ENCODE data around the gene SCN1A.

DNA sequence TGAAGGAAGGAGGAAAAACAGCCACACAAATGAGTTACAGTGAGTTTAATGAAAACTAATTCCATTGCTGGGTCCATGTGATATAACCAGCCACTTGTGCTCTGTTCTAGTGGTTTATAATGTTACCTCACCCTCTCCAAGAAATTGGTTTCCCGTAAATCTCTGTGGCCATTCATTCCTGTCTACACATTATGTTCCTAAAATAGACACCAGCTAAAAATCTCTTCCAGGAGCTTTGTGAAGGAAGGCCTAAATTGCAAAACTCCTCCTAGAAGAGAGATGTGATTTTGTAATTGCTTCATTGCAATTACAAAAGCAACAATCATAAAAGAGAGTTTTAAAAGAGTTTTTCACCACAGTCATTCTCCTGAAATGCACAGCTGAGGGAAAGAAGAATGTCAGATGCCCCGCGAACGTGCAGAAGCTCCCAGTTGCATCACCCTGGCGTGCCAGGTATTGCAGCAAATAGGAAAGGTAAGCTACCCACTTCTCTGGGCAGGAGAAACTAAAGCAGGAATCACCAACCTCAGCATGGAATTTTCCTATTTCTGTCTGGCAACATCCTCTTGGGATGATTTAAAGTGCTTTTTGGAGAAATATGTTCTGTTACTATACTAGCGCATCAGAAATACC lies 1.7 kb downstream of the SCN1A start:
- TF ChIP-seq, protein P1, sequence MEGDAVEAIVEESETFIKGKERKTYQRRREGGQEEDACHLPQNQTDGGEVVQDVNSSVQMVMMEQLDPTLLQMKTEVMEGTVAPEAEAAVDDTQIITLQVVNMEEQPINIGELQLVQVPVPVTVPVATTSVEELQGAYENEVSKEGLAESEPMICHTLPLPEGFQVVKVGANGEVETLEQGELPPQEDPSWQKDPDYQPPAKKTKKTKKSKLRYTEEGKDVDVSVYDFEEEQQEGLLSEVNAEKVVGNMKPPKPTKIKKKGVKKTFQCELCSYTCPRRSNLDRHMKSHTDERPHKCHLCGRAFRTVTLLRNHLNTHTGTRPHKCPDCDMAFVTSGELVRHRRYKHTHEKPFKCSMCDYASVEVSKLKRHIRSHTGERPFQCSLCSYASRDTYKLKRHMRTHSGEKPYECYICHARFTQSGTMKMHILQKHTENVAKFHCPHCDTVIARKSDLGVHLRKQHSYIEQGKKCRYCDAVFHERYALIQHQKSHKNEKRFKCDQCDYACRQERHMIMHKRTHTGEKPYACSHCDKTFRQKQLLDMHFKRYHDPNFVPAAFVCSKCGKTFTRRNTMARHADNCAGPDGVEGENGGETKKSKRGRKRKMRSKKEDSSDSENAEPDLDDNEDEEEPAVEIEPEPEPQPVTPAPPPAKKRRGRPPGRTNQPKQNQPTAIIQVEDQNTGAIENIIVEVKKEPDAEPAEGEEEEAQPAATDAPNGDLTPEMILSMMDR (IDR thresholded peaks at IDR 0.05), result no peak
- TF ChIP-seq POLR2A (IDR thresholded peaks at IDR 0.05), result no peak
- peak in 1 of 2 donors; percentile 11 for TF ChIP-seq POLR2AphosphoS5 (IDR thresholded peaks at IDR 0.05)

All from upper lobe of left lung (tissue), 4 donors.